GM12874 (cell line): ENCODE measurements around the gene COX19.

Source experiments
- CTCF ChIP-seq: IDR thresholded peaks from 2 replicates; pipeline ENCODE4 v1.5.1; 2011; ENCODE audit warnings: low read depth, mild to moderate bottlenecking, control low read depth, low read length, moderate library complexity; ENCODE audit not compliant: insufficient read depth

COX19 gene

GRCh38 chr7:931871-932650 lies 43.3 kb downstream of the COX19 start:
- no peak for TF ChIP-seq CTCF

- no peak for TF ChIP-seq CTCF
Measured at GRCh38 chr7:930975-931758, 44.2 kb downstream of the COX19 start.

- no peak for TF ChIP-seq CTCF
Measured at GRCh38 chr7:929311-929711, 46.0 kb downstream of the COX19 start.

- TF ChIP-seq CTCF = no peak
Measured at GRCh38 chr7:927031-927671, 48.2 kb downstream of the COX19 start.

GRCh38 chr7:926061-927030 lies 49.0 kb downstream of the COX19 start:
- no peak for TF ChIP-seq CTCF

GRCh38 chr7:925601-926000 lies 49.7 kb downstream of the COX19 start:
- TF ChIP-seq CTCF = no peak
